ENCODE results near the gene ZFAND6.

DNA sequence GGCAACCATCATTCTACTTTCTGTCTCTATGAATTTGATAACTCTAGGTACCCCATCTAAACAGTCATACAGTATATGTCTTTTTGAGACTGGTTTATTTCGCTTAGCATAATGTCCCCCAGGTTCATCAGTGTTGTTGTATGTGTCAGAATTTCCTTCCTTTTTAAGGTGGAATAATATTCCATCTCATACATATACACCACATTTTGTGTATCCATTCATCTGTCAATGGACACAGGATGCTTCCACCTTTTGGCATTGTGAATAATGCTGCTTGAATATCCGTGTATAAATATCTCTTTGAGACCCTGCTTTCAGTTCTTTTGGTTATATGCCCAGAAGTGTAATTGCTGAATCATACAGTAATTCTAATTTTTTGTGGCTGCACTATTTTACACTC is 10.4 kb upstream of the ZFAND6 start:
- TF ChIP-seq POLR2AphosphoS5 (IDR thresholded peaks at IDR 0.05; ENCODE audit: borderline replicate concordance, low read depth, low read length) (no peak), EZH2 (IDR thresholded peaks at IDR 0.05) (no peak), FOXP2 (optimal IDR thresholded peaks at IDR 0.05; ENCODE audit: control extremely low read depth, extremely low read length, insufficient read depth) (no peak)

Data from SK-N-MC (cell line).